NCI-H460 (cell line): ENCODE data around the gene TMEM164. TPM values are rescaled to one million over a fixed set of nuclear protein-coding genes. Genes with fewer than 3 reads are reported as not detected.
"Not testable (repeated sequence)": the region's sequence is repeated elsewhere in the genome, so short reads cannot be mapped to it uniquely, and the experiment has no call there.

Source experiments
- DNase-seq: peaks from one replicate; pipeline ENCODE4 v3.0.0-alpha.2; 2016; ENCODE audit warnings: low read depth; ENCODE audit errors: extremely low read depth
- total RNA-seq: library from RNA; depleted of rRNA; stranded (reverse); fragments of >200 nt; shearing (Covaris generic); gene quantifications from 2 replicates; pipeline ENCODE4 v1.2.3, GENCODE V29; 2014

TMEM164 gene
- total RNA-seq, 1 experiment from 2014 or later: 24.9 TPM

DNA sequence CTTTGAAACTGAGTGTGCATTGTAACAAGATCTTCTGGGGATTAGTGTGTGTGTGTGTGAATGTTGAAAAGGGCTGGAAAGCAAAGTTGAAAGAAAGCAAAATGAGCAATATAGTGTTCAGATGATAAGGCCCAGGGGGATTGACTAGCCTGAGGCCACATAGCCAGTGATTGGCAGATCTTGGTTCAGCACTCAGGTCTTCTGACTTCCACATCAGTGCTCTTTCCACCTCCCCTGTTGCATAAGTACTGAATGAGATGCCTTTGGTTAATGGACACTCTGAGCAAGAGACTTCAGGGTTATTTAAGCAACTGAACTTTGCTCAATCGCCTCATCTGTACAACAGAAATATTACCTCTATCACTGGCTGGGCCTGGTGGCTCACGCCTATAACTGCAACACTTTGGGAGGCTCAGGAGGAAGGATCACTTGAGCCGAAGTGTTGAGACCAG lies 120.4 kb downstream of the TMEM164 start:
- DNase-seq: no peak

DNA sequence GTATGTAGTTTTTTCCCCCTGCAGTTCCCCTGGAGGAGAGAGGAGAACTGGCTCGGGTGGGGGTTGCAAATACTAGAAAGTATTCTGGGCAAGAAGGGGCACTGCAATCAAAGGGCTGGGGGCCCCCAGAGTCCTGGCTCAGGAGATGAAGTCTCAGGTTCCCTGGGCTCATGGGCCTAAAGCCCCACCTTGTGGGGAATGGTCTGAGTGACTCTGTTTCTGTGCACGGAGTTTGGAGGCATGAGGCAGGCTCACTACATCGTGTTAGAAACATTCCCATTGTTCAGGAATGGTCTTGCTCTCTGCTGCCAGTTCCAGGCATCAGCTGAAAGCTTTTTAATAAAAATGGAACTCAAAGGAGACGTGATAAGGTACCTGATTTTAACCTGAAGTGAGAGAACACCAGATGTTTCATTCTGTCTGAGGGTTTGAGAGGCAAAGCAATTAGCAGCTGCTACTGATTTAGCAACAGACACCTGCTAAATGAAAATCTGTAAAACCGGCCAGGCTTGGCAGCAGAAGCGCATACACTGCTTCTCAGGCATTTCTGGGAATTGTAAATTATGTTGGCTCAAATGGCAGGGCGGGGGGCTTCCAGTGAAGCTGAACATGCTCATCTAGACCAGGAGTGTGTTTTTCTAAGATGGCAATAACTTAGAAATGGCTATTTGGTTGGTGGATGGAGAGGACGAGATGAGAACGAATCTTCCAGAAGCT lies 122.7 kb downstream of the TMEM164 start:
- no peak for DNase-seq

DNA sequence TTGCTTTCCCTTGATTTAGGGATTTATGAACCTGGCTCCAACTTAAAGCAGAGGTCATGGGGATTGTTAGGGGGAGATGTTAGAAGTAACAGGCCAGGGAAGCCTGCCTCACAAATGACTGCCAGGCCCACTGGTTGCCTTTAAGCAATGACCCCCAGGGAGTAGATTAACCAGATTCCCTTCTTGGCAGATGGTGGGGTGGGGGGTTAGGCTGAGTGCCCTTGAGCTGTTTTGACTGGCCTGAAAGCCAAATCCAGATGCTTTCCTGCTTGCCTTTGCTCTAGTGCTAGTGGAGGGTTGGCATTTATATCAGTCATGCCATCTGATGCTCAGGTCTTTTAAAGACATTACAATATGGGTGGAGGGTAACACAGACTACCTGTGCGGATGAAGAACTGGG lies 128.1 kb downstream of the TMEM164 start:
- no peak for DNase-seq

DNA sequence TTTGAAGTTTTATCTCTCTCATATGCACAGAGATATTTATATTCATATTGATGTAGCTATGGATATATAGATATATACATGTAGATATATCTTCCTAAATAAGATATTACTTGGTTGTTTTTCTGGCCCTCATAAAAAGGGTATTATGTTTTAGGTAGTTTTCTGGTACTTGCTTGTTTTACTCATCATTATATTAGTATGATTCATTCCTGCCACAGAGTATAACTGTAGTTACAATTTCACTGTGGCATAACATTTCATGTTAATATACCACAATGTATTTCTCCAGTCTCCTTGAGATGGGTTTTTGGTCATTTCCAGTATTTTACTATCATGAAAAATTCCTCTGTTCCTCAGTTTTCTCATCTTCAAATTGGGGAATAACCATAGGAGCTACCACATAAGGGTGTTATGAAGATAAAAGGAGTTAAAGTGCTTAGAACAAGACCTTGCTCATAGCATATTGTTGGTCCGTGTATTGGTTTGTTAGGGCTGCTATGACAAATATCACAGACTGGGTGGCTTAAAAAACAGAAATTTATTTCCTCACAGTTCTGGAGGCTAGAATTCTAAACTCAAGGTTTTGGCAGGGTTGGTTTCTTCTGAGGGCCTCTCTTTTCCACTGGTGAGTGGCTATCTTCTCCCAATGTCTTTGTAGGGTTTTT lies 129.7 kb downstream of the TMEM164 start:
- DNase-seq: no peak

DNA sequence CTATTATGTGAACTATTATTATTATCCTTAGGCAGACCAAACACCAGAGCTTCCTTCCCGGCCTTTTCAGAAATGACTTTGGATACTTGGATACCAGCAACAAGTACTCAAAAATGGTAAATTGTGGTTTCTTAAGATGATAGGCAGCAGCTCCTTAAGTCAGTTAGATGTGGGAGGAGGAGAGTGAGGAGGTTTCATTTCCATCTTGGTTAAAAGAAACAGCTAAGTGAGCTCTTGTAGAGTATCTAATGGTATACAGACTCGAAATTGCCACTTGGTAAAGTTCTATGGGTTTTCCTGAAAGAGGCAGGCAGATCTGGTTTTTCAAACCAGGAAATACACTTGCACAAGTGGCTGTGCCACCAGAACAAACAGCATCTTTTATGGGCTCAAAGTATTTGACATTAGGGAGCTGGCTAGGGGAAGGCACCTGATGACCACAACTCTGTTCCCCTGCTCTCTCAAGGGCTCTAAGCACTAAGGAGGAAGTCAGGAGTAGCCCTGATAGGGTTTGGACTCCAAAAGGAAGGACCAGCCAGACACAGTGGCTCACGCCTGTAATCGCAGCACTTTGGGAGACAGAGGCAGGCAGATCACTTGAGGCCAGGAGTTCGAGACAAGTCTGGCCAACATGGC lies 130.9 kb downstream of the TMEM164 start:
- DNase-seq: no peak

DNA sequence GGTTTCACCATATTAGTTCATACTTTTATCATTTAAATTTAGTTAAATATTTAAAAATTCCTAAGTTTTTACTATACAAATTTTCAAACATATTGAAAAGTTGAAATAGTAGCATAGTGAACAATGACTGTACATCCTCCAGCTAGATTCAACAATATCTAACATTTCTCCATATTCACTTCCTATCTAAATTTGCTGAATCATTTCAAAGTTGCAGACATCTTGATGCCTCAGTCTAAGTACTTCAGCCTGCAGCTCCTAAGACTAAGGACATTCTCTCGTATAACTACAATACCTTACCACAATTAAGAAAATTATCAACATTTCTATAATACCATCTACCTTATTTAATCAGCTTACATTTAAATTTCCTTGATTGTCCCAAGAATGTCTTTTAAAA lies 132.7 kb downstream of the TMEM164 start:
- no peak for DNase-seq

DNA sequence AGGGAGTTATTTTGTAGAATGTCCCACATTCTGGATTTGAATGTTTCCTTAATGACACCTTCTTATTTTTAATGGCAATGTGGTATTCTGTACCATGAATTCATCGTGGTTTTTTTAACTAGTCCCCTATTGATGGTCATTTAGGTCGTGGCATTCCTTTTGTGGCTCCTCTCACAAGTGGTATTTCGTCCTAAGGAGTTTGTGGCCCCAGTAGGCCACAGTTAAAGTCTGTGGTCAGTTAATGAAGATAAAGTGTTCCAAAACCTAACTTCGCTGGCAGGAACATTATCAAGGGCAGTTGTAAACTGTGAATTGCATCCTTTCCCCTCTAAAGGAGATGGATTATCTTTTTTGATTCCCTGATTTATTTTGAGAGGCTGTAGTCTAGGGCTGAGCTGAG lies 133.2 kb downstream of the TMEM164 start:
- no peak for DNase-seq

DNA sequence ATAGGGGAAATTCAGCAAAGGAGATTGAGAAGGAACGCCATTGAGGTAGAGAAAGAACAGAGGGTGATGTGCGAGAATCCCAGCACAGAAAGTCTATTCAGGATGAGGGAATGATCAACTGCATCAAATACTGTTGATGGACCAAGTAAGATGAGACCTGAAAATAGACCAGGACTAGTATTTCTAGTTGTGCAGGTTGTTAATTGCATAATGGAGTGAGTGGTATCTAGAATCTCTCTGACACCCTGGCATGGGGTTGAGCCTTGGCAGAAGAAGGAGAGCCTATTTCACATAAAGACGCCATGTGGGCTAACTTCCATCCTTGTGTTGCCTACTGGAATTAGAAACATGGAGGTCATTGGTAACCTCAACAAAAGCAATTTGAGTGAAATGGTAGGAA lies 135.6 kb downstream of the TMEM164 start:
- DNase-seq: no peak

DNA sequence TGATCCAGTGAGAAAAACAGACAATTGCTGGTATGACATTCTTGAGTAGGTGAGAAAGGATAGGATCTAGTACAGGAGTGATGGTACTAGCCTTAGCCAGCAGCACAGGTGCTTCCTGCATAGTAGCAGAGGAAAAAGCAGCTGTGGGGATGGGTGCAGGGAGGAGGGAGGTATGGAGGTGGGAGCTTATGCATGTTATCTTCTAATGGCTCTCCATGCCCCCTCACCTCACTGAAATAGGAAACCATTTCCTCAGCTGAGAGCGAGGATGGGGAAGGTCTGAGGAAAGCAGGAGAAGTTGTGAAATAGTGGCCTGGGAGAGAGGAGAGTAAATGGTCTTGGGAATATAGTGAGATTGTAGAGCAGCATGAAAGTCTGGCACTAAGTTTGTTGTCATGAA lies 136.3 kb downstream of the TMEM164 start:
- no peak for DNase-seq

DNA sequence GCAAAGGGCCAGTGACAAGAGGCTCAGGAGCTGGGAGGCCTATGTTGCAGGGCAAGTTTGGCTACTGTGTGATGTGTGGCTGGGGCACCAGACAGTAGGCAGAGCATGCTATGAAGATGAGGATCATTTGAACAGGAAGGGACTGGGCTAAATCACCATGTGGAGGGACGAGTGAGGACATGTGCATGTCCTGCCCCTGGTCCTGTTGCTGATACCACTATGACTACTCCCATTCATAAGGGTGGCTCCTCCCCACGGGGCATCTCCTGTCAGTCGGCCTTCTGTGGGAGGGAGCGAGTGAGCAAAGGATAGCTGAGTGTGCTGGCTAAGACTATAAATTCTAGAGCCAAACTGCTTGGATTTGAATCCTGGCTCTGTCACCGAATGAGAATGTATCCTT lies 139.2 kb downstream of the TMEM164 start:
- DNase-seq: no peak

DNA sequence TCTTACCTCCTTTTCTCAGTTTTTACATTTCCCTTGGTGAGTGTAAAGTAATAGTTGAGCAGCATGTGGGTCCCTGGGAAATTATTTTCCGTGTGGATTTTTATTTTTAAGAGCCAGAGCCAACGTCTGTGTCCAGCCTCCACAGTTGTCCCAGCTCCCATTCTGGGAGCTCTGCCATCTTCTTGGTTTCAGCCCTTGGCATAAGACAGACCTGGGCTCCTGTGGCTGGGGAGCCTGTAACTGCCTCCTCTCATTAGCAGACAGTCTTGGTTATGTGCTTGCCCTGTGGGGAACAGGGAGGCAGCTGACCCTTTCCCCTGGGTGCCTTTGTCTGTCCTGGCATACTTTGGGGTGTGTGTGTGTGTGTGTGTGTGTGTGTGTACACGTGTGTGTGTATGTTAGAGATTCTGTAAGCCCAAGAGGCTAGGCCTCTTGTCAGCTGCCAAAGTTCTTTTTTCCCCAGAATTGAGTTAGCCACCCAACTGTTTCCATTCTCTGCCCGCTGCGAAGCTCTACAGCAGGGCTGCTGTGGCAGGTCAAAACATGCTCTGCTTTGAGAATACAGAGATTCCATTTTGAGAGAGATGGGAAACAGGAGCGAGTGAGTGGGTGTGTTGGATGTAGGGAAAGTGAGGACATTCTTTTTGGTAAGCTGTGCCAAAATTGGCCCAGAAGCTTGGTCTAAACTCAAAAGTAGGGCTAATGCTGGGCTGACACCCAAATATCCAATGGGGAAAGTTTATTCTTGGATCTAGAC lies 140.7 kb downstream of the TMEM164 start:
- DNase-seq: no peak

DNA sequence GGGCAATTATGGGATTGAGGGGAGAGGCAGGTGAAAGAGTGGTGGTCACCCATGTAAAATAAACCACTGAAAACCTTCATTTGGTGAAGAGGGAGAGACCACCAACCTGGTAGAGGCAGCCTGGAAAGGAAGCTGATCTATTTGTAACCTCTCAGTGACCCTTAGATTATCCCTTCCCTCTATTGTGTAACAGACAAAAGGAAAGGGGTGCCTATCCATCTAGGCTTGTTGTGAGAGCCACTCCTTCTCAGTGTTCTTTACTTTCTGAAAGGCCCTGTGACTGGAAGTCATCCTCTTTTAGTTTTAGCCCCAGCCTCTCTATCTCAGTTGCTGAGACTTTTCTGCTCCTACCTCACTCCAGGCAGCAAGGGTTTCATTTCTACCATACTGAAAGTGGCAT lies 142.4 kb downstream of the TMEM164 start:
- DNase-seq: no peak

DNA sequence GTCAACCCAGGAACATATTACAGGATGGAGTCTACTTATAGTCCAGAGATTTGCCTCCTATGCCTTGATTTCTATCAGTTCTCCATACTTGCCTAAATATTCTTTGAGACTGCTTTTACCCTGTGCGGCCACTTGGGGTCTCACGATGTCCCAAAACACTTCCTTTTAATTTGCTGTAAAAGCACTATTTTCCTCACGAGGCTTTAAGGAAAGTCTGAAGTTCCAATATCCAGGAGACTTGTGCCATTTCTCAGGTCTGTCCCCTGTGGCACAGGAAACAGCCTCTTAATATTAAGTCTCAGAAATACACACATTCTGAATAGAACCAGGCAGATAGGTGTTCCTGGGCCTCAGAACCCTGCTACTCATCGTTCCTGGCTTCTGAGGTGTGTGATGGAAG lies 142.9 kb downstream of the TMEM164 start:
- DNase-seq: peak; percentile 27

DNA sequence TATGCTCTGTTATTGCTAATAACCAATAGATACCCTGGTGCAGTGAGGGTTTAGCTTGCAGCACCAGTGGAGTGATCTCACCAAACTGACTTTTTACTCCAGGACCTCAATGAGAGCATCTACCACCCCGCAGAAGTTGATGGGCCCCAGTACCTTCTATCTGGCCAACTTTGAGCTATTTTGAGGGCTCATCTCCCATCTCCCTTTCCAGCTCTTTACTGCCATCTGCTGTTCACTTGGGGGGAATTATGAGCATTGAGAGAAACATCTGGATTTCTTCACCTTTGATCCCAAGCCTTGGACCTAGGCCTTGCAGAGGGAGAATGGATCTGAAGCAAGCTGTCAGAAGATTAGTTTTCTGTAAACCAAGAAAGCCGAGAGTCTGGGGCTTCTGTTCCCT lies 143.6 kb downstream of the TMEM164 start:
- peak; percentile 73 for DNase-seq

DNA sequence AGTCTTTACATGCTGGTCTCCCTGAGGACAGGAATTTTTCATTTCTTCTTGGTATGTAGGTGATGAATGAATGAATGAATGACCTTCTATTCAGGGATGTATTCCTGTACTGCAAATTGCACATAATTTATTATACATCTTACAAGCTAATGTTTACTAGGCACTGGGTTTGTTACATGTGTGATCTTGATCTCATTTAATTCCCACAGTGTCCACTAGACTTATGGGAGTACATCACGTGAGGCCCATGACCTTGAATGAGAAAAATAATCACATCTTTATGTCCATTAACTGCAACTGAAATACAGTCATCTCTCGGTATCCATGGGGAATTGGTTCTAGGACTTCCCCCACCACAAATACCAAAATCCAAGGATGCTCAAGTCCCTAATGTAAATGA lies 150.3 kb downstream of the TMEM164 start:
- no peak for DNase-seq

DNA sequence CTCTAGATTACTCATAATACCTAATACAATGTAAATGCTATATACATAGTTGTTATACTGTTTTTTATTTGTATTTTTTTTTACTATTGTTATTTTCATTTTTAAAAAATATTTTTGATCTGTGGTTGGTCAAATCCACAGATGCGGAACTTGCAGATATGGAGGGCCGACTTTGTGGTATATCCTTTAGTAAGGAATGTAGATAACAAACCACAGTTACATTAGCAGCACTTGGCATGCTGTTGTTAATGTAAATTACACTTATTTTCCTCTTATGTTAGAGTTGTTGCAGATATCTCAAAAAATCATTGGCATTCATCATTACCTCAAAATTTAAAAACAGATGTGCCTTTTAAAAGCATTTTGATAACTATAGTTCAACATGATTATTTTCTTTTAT lies 151.0 kb downstream of the TMEM164 start:
- no peak for DNase-seq

DNA sequence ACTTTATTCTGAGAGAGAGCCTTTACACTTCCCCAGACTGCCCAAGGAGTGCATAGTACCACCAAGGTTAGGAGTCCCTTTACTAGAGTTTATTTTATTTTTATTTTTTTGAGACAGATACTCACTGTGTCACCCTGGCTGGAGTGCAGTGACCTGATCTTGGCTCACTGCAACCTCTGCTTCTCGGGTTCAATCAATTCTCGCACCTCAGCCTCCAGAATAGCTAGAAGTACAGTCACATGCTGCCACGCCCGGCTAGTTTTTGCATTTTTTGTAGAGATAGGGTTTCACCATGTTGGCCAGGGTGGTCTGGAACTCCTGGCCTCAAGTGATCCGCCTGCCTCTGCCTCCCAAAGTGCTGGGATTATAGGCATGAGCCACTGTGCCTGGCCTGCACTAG lies 151.4 kb downstream of the TMEM164 start:
- DNase-seq: not testable (repeated sequence)

DNA sequence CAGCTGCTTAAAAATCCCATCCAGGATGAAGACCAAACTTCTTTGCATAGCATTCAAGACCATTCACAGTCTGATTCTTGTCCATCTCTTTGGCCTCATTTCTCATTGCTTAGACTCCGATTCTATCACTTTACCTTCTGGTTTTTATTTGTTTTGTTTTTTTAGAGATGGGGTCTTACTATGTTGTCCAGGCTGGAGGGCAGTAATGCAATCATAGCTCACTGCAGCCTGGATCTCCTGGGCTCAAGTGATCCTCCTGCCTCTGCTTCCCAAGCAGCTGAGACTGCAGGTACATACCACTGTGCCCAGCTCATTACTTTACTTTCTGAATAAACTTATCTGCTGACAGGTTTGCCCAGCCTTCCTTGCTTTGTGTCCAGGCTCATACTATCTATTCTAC lies 152.8 kb downstream of the TMEM164 start:
- DNase-seq: no peak

DNA sequence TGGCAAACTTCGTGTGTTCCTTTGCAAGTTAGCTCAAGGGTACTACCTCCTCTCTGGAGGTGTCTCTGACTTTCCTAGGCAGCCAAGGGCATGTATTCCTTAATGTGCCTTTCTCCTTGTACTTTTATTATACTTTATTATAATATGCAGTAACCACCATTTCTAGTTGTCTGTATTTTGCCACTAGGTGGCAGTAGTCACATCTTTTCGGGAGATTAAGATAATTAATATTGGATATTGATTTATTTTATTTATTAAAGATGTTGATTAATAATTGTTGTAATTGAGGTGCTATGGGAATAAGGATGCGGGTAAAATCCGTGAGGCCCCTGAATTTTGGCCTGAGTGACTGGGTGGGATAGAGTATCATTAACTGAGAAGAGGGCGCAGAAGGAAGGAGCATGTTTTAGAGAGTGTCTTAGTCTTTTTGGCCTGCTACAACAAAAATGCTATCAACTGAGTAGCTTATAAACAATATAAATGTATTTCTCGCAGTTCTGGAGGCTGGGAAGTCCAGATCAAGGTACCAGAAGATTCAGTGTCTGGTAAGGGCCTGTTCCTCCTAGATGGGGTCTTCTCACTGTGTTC lies 153.3 kb downstream of the TMEM164 start:
- DNase-seq: no peak

DNA sequence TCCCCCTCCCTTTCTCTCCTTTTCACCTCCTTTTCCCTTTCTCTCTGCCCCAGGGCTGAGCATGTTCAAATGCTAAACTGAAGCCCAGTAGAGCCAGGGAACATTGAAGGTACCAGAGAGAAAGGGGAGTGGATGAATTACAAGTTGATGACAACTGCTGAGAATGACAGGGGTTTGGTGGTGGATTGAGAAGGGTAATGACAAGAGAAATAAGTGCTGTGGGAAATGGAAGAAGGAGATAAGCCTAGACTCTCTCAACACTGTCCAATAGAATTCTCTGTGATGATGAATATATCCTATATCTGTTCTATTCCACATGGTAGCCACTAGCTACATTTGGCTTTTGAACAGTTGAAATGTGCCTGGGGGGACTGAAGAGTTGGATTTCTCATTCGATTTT lies 154.5 kb downstream of the TMEM164 start:
- DNase-seq: no peak

DNA sequence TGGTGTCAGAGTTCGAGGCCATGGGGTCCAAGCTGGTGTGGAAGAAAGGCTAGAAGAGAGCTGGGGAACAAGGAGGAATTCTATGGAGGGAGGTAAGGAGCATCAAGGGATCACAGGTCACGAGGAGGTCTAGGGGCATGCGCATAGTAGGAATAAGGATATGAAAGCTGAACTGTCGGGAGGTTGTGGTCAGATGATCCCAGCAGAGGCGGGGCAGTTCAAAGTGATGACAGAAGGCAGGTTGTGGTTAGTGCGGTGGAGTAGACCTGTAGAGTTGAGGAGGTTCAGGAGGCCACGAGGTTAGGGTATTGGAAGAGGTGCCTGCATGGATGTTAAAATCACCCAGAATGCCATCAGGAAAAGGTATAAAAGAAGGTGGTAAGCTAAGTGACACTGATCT lies 156.3 kb downstream of the TMEM164 start:
- no peak for DNase-seq
